IMR-90 (cell line): Measurements from ENCODE around the gene SOS1. TPM values are rescaled to one million over a fixed set of nuclear protein-coding genes. Genes with fewer than 3 reads are reported as not detected.

Source experiments
- ATAC-seq: fragments of 200-7000 bp; cut with Tn5 transposase; 2 replicates; pipeline ENCODE4 v1.9.1; 2020; ENCODE audit warnings: low read depth, mild to moderate bottlenecking, moderate library complexity
- BruUV-seq: library from RNA; stranded (reverse); fragments of 400-500 nt; replicated peaks from 2 replicates; lab custom pipeline; 2021; lab: Mats Ljungman, UMichigan
- CTCF ChIA-PET: fragments of 300-600 bp; formaldehyde crosslinking; extraction: SDS; loops from one replicate; lab custom pipeline; 2021; ENCODE audit warnings: antibody characterized with exemption; lab: Yijun Ruan, JAX
- POLR2A ChIA-PET: fragments of 300-600 bp; sonication (Branson Sonifier 250); formaldehyde crosslinking; loops from one replicate; lab custom pipeline; 2022; ENCODE audit warnings: antibody characterized with exemption; ENCODE audit not compliant: unreplicated experiment; lab: Charles Lee
- DNase-seq: peaks from one replicate; pipeline ENCODE4 v3.0.0; 2013
- H2AFZ ChIP-seq: replicated peaks from 2 replicates; pipeline ENCODE3; 2013; ENCODE audit warnings: low read length, mild to moderate bottlenecking; ENCODE audit not compliant: poor library complexity
- H2AK5ac ChIP-seq: 2 replicates; pipeline ENCODE4 v1.6.1; 2013; ENCODE audit warnings: low read depth, low read length, inconsistent platforms
- H2AK9ac ChIP-seq: replicated peaks from 2 replicates; pipeline ENCODE3; 2013; ENCODE audit warnings: mild to moderate bottlenecking, low read depth, low read length, moderate library complexity; ENCODE audit not compliant: poor library complexity
- H2BK120ac ChIP-seq: 2 replicates; pipeline ENCODE4 v1.6.1; 2013; ENCODE audit warnings: low read depth, low read length, inconsistent platforms
- H2BK15ac ChIP-seq: 3 replicates; pipeline ENCODE4 v1.6.1; 2013; ENCODE audit warnings: low read depth, low read length, inconsistent platforms
- H2BK20ac ChIP-seq: 2 replicates; pipeline ENCODE4 v1.6.1; 2013; ENCODE audit warnings: low read depth, mild to moderate bottlenecking, inconsistent platforms, low read length, moderate library complexity
- H2BK5ac ChIP-seq: 2 replicates; pipeline ENCODE4 v1.6.1; 2013; ENCODE audit warnings: mild to moderate bottlenecking, low read depth, low read length, inconsistent platforms; ENCODE audit not compliant: poor library complexity, severe bottlenecking
- H3K14ac ChIP-seq: replicated peaks from 2 replicates; pipeline ENCODE4 v1.6.1; 2013; ENCODE audit warnings: low read depth, low read length, inconsistent platforms
- H3K18ac ChIP-seq: 2 replicates; pipeline ENCODE4 v1.6.1; 2013; ENCODE audit warnings: low read depth, low read length, control low read depth
- H3K23ac ChIP-seq: 2 replicates; pipeline ENCODE4 v1.6.1; 2013; ENCODE audit warnings: low read depth, low read length, inconsistent platforms
- H3K27ac ChIP-seq: 2 replicates; pipeline ENCODE4 v1.5.1; 2013; ENCODE audit warnings: mild to moderate bottlenecking, control low read depth, low read length; ENCODE audit not compliant: insufficient read depth
- H3K27me3 ChIP-seq: 2 replicates; pipeline ENCODE4 v1.6.1; 2013; ENCODE audit warnings: low read length; ENCODE audit not compliant: control insufficient read depth, insufficient read depth
- H3K36me3 ChIP-seq: 2 replicates; pipeline ENCODE4 v1.6.1; 2013; ENCODE audit warnings: low read length, mixed read lengths; ENCODE audit not compliant: control insufficient read depth, insufficient read depth
- H3K4ac ChIP-seq: 2 replicates; pipeline ENCODE4 v1.6.1; 2013; ENCODE audit warnings: low read depth, low read length, inconsistent platforms
- H3K4me1 ChIP-seq: 2 replicates; pipeline ENCODE4 v1.6.1; 2013; ENCODE audit warnings: low read length, mixed read lengths; ENCODE audit not compliant: control insufficient read depth, insufficient read depth
- H3K4me2 ChIP-seq: 2 replicates; pipeline ENCODE4 v1.6.1; 2013; ENCODE audit warnings: low read depth, mild to moderate bottlenecking, control low read depth, low read length, moderate library complexity
- H3K4me3 ChIP-seq: 2 replicates; pipeline ENCODE4 v1.5.1; 2013; ENCODE audit warnings: low read depth, mild to moderate bottlenecking, control low read depth, low read length, moderate library complexity; ENCODE audit not compliant: insufficient read depth
- H3K56ac ChIP-seq: 2 replicates; pipeline ENCODE4 v1.6.1; 2013; ENCODE audit warnings: low read length, inconsistent platforms; ENCODE audit not compliant: insufficient read depth; ENCODE audit errors: extremely low read depth
- H3K79me1 ChIP-seq, 2 experiments: 2 replicates each; pipeline ENCODE4 v1.6.1; 2013; ENCODE audit warnings: low read length in 2 of 2, inconsistent platforms in 1 of 2, low read depth in 1 of 2
- H3K9ac ChIP-seq: 2 replicates; pipeline ENCODE4 v1.6.1; 2013; ENCODE audit warnings: low read depth, low read length, control low read depth
- H3K9me1 ChIP-seq: 2 replicates; pipeline ENCODE4 v1.6.1; 2013; ENCODE audit warnings: low read length, inconsistent platforms; ENCODE audit not compliant: insufficient read depth
- H3K9me3 ChIP-seq: 2 replicates; pipeline ENCODE4 v1.6.1; 2013; ENCODE audit warnings: low read length; ENCODE audit not compliant: control insufficient read depth, insufficient read depth
- H4K20me1 ChIP-seq: 2 replicates; pipeline ENCODE4 v1.6.1; 2013; ENCODE audit warnings: low read length, inconsistent platforms; ENCODE audit not compliant: insufficient read depth
- H4K5ac ChIP-seq: 2 replicates; pipeline ENCODE4 v1.6.1; 2013; ENCODE audit warnings: mild to moderate bottlenecking, low read depth, low read length, control low read depth
- H4K8ac ChIP-seq, 2 experiments: 2 replicates each; pipeline ENCODE4 v1.6.1; 2013; ENCODE audit warnings: low read depth in 2 of 2, low read length in 2 of 2, control low read depth in 1 of 2, inconsistent platforms in 1 of 2
- H4K91ac ChIP-seq: 2 replicates; pipeline ENCODE4 v1.6.1; 2013; ENCODE audit warnings: low read depth, low read length, inconsistent platforms; ENCODE audit not compliant: insufficient read depth
- FOS ChIP-seq: fragments of 150-350 bp; IDR thresholded peaks from 2 replicates; pipeline ENCODE4 v1.6.1; 2016; ENCODE audit warnings: low read depth, low read length
- NFE2L2 ChIP-seq: fragments of 150-350 bp; IDR thresholded peaks from 2 replicates; pipeline ENCODE4 v1.6.1; 2016; ENCODE audit warnings: low read depth, mild to moderate bottlenecking, low read length
- RCOR1 ChIP-seq: IDR thresholded peaks from 2 replicates; pipeline ENCODE4 v1.6.1; 2012; ENCODE audit warnings: mild to moderate bottlenecking, low read length, improper control_type of control experiment; ENCODE audit not compliant: insufficient replicate concordance
- SMC3 ChIP-seq: fragments of 150-350 bp; IDR thresholded peaks from 2 replicates; pipeline ENCODE4 v1.6.1; 2016; ENCODE audit warnings: low read depth, mild to moderate bottlenecking, antibody characterized with exemption, low read length, moderate library complexity
- WGBS, 2 experiments: methylation state at CpG; one replicate each; pipeline versions ENCODE4 v1.1.5 to v1.1.7; 2013; ENCODE audit warnings: missing lambda C conversion rate in 2 of 2; ENCODE audit not compliant: insufficient read length in 1 of 2; ENCODE audit errors: extremely low coverage in 2 of 2; 5-methylcytosine and 5-hydroxymethylcytosine counted together
- dilution Hi-C: fragments of 300-500 bp; cut with HindIII; formaldehyde crosslinking; loops from one replicate; pipeline ENCODE4 v1.14.3; 2018; ENCODE audit warnings: low sequenced_read_pairs; ENCODE audit not compliant: unreplicated experiment
- in situ Hi-C: fragments of 300-500 bp; cut with MboI; formaldehyde crosslinking; loops from 3 replicates; pipeline ENCODE4 v1.14.3; 2019; ENCODE audit warnings: low sequenced_read_pairs, inconsistent platforms, mixed read lengths
- intact Hi-C: fragments of 100-400 bp; cut with micrococcal nuclease; formaldehyde crosslinking; loops from 2 replicates; pipeline ENCODE4 v1.10.0; 2022
- polyA plus RNA-seq, 3 experiments: library from polyadenylated mRNA; depleted of rRNA; stranded (reverse); fragments of >200 nt; gene quantifications; 2 replicates each; pipeline ENCODE4 v1.2.3, GENCODE V29; 2012; ENCODE audit warnings: low replicate concordance in 1 of 3
- total RNA-seq: library from RNA; depleted of rRNA; stranded (reverse); fragments of >200 nt; gene quantifications from 2 replicates; pipeline ENCODE4 v1.2.3, GENCODE V29; 2012
- TF ChIP-seq, protein P1 (sequence below): fragments of 150-350 bp; IDR thresholded peaks from 2 replicates; pipeline ENCODE4 v1.6.1; 2016; ENCODE audit warnings: low read depth, mild to moderate bottlenecking, low read length, moderate library complexity, borderline replicate concordance

Gene SOS1
- total and polyA plus RNA-seq, 2 of the 4 experiments (the other 2 are of a cell fraction) = 8.2 to 11.2 TPM

DNA sequence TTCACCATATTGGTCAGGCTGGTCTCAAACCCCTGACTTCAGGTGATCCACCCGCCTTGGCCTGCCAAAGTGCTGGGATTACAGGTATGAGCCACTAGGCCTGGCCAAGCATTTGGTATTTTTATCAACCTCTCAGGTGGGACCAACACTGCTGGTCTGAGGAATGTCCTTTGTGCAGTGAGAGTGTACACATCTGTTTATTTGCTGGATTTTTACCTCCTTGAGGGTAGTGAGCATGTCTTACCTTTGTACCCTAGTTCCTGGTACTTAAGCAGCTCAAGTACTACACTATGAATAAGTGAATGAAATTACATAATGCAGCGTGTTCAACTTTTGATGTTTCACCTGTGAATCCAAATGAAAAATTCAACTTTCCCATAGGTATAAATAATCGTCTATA lies 29.8 kb downstream of the SOS1 start:
- Histone ChIP-seq H4K8ac (no peak overlapping the region), H2AFZ (no peak overlapping the region), H3K9me3 (no peaks in the 10 kb centered on the region), H3K23ac (no peak overlapping the region), H3K36me3 (no peaks in the 10 kb centered on the region; the same call in 1 of the 2 replicates), H4K5ac (no peak overlapping the region), H3K27ac (no peak overlapping the region), H2BK120ac (no peak overlapping the region), H3K4me1 (peaks cover 3% of the 10 kb centered on the region), H3K4me2 (no peak overlapping the region), H2BK20ac (no peak overlapping the region), H2AK9ac (no peak overlapping the region), H2BK5ac (no peak overlapping the region), H3K27me3 (no peaks in the 10 kb centered on the region), H3K4ac (no peak overlapping the region), H3K79me1 (peaks cover 30 to 62% of the 10 kb centered on the region in 2 experiments), H3K9ac (no peak overlapping the region), H3K9me1 (no peaks in the 10 kb centered on the region; the same call in 1 of the 2 replicates), H3K18ac (no peak overlapping the region), H4K20me1 (peaks cover 34% of the 10 kb centered on the region; the same call in 1 of the 2 replicates), H3K56ac (no peak overlapping the region), H2AK5ac (no peak overlapping the region), H3K4me3 (no peak overlapping the region), H2BK15ac (no peak overlapping the region), H3K14ac (no peak overlapping the region), H4K91ac (no peak overlapping the region)
- ATAC-seq (no peak), DNase-seq (no peak)
- ChIA-PET POLR2A (no interaction called here), CTCF (no interaction called here)
- no TSS peak for BruUV-seq
- in situ Hi-C loops = no loop called here
- dilution Hi-C loops = loop anchor here (25.0 kb wide), 1 partner anchor 121 kb away; no protein-coding TSS in a partner anchor
- WGBS, 2 experiments = 100% methylated on average over 1 of the region's 3 CpGs; no CpG with 5 or more reads in 1 of the 2 experiments
- TF ChIP-seq RCOR1 (no peak), SMC3 (no peak), FOS (no peak), NFE2L2 (no peak)
- TF ChIP-seq, protein P1, sequence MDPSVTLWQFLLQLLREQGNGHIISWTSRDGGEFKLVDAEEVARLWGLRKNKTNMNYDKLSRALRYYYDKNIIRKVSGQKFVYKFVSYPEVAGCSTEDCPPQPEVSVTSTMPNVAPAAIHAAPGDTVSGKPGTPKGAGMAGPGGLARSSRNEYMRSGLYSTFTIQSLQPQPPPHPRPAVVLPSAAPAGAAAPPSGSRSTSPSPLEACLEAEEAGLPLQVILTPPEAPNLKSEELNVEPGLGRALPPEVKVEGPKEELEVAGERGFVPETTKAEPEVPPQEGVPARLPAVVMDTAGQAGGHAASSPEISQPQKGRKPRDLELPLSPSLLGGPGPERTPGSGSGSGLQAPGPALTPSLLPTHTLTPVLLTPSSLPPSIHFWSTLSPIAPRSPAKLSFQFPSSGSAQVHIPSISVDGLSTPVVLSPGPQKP = no peak
- intact Hi-C loops = no loop called here
